DMS53 (cell line): ENCODE results near the gene MAP4K1.

ENCODE experiments used
- DNase-seq: peaks from one replicate; lab custom pipeline; 2025; lab: John Stamatoyannopoulos, UW

MAP4K1 gene

GRCh38 chr19:38617764-38618589 lies at the start of gene MAP4K1:
TSS of gene MAP4K1 (minus strand) at chr19:38617953. CDS start at chr19:38617895, 58 bp downstream.
- peak; percentile 91 for DNase-seq

GRCh38 chr19:38666663-38667511 lies 49.1 kb upstream of the MAP4K1 start:
- DNase-seq: no peak

- DNase-seq: no peak
Observed at GRCh38 chr19:38665950-38666662, 48.4 kb upstream of the MAP4K1 start.

- DNase-seq: no peak
Observed at GRCh38 chr19:38665219-38665931, 47.6 kb upstream of the MAP4K1 start.

GRCh38 chr19:38664503-38665211 lies 46.9 kb upstream of the MAP4K1 start:
- DNase-seq: no peak

- DNase-seq: no peak
Observed at GRCh38 chr19:38663957-38664502, 46.3 kb upstream of the MAP4K1 start.

- no peak for DNase-seq
Observed at GRCh38 chr19:38663156-38663651, 45.5 kb upstream of the MAP4K1 start.

- DNase-seq: no peak
Observed at GRCh38 chr19:38662537-38663155, 44.9 kb upstream of the MAP4K1 start.

GRCh38 chr19:38661996-38662395 lies 44.2 kb upstream of the MAP4K1 start:
- DNase-seq: peak; percentile 93

- DNase-seq: no peak
Observed at GRCh38 chr19:38661136-38661535, 43.4 kb upstream of the MAP4K1 start.

- no peak for DNase-seq
Observed at GRCh38 chr19:38660724-38661123, 43.0 kb upstream of the MAP4K1 start.

GRCh38 chr19:38658462-38659306 lies 40.9 kb upstream of the MAP4K1 start:
- DNase-seq: peak; percentile 95

- peak; percentile 47 for DNase-seq
Observed at GRCh38 chr19:38657633-38658222, 40.0 kb upstream of the MAP4K1 start.

- no peak for DNase-seq
Observed at GRCh38 chr19:38656171-38656981, 38.6 kb upstream of the MAP4K1 start.

- no peak for DNase-seq
Observed at GRCh38 chr19:38655148-38655824, 37.5 kb upstream of the MAP4K1 start.

- DNase-seq: no peak
Observed at GRCh38 chr19:38654628-38655055, 36.9 kb upstream of the MAP4K1 start.

GRCh38 chr19:38653028-38653571 lies 35.3 kb upstream of the MAP4K1 start:
- no peak for DNase-seq
